Sigmoid colon (tissue), 4 donors: ENCODE measurements around the gene LRRC37A2.
"Not testable (repeated sequence)": the region's sequence is repeated elsewhere in the genome, so short reads cannot be mapped to it uniquely, and the experiment has no call there.

Source experiments
- EP300 ChIP-seq, 4 donors: sonication (generic); formaldehyde crosslinking; IDR thresholded peaks; one replicate each; pipeline ENCODE4 v1.6.1; 2017; ENCODE audit warnings: antibody characterized with exemption in 4 of 4
- POLR2A ChIP-seq, 2 donors: fragments of 450-650 bp; IDR thresholded peaks; one replicate each; pipeline ENCODE4 v1.6.1; 2016; ENCODE audit warnings: antibody characterized with exemption in 2 of 2, mild to moderate bottlenecking in 2 of 2, moderate library complexity in 2 of 2
- TF ChIP-seq, protein P1 (sequence below), 4 experiments: fragments of 450-650 bp in 3 of 4; fragments of 200-600 bp in 1 of 4; IDR thresholded peaks; one replicate each; pipeline ENCODE4 v1.5.1; 2016 to 2019; ENCODE audit warnings: antibody characterized with exemption in 4 of 4, mild to moderate bottlenecking in 3 of 4, moderate library complexity in 2 of 4

DNA sequence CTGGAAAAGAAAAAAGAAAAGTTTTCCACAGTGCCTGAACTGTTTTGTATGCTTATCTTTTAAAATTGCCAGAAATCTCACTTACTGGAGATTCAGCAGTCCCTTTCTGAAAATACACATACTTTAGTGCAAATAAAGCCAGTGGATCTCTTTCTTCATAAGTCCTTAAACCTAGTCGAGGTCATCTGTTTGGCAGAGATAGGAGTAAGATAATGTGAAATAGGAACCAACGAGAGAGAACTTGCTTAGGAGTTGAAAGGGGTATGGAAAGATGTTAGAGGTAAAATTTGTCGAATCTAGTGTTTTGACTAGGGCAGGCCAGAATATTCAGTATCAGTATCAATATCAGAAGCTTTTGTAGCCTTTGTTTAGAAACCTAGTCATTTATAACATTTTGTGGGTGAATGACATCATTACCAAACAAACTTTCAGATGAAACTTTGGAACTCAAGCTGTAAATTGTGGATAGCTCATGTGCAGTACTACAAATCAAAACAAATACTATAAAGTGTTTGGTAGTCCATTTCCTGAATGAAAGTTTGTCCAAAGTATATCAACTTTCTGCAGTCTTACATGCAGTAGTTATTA lies 86.2 kb downstream of the LRRC37A2 start:
- not testable (repeated sequence) for TF ChIP-seq POLR2A, EP300 (IDR thresholded peaks at IDR 0.05)
- TF ChIP-seq, protein P1, sequence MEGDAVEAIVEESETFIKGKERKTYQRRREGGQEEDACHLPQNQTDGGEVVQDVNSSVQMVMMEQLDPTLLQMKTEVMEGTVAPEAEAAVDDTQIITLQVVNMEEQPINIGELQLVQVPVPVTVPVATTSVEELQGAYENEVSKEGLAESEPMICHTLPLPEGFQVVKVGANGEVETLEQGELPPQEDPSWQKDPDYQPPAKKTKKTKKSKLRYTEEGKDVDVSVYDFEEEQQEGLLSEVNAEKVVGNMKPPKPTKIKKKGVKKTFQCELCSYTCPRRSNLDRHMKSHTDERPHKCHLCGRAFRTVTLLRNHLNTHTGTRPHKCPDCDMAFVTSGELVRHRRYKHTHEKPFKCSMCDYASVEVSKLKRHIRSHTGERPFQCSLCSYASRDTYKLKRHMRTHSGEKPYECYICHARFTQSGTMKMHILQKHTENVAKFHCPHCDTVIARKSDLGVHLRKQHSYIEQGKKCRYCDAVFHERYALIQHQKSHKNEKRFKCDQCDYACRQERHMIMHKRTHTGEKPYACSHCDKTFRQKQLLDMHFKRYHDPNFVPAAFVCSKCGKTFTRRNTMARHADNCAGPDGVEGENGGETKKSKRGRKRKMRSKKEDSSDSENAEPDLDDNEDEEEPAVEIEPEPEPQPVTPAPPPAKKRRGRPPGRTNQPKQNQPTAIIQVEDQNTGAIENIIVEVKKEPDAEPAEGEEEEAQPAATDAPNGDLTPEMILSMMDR (IDR thresholded peaks at IDR 0.05), result not testable (repeated sequence)
